Measurements from ENCODE around the gene ZNF441.

Gene ZNF441

GRCh38 chr19:11766597-11767591 lies at the start of gene ZNF441:
ZNF441 (plus strand) TSS chr19:11767000; CDS start chr19:11767194, 194 bp downstream.
- H3K9me3 ChIP-seq (ENCODE audit: low read length) = no peaks in the 10 kb centered on the region

GRCh38 chr19:11721681-11722080 lies 45.1 kb upstream of the ZNF441 start:
- Histone ChIP-seq H3K27me3 (ENCODE audit: control insufficient read depth in 1 of 2, insufficient read depth in 2 of 2, low read length in 2 of 2) (no peaks in the 10 kb centered on the region), H3K4me3 (ENCODE audit: low read depth in 1 of 2, low read length in 2 of 2) (no peak overlapping the region), H3K9me3 (ENCODE audit: low read length) (peaks cover 4% of the 10 kb centered on the region), H3K9ac (ENCODE audit: low read length) (no peak overlapping the region), H3K4me1 (ENCODE audit: insufficient read depth, low read length) (no peaks in the 10 kb centered on the region), H3K27ac (ENCODE audit: low read depth, low read length) (no peak overlapping the region), H3K36me3 (ENCODE audit: insufficient read depth, low read length) (peaks cover 22% of the 10 kb centered on the region)

More at GRCh38 chr19:11766597-11767591, at the start of gene ZNF441:
- Histone ChIP-seq H3K4me1 (ENCODE audit: insufficient read depth, low read length) (peaks cover 11% of the 10 kb centered on the region), H3K9ac (ENCODE audit: low read length) (peak within 1 kb of the TSS; percentile 69), H3K27me3 (ENCODE audit: control insufficient read depth in 1 of 2, insufficient read depth in 2 of 2, low read length in 2 of 2) (no peaks in the 10 kb centered on the region), H3K4me3 (ENCODE audit: low read depth in 1 of 2, low read length in 2 of 2) (peak within 1 kb of the TSS; percentile 68 to 98), H3K27ac (ENCODE audit: low read depth, low read length) (peak within 1 kb of the TSS; percentile 90), H3K36me3 (ENCODE audit: insufficient read depth, low read length) (no peaks in the 10 kb centered on the region)

- H3K9ac ChIP-seq (ENCODE audit: low read length) = no peak overlapping the region
- H3K36me3 ChIP-seq (ENCODE audit: insufficient read depth, low read length) = peaks cover 22% of the 10 kb centered on the region
- no peak overlapping the region for H3K27ac ChIP-seq (ENCODE audit: low read depth, low read length)
- no peaks in the 10 kb centered on the region for H3K4me1 ChIP-seq (ENCODE audit: insufficient read depth, low read length)
- H3K9me3 ChIP-seq (ENCODE audit: low read length) = peaks cover 4% of the 10 kb centered on the region
- no peak overlapping the region for H3K4me3 ChIP-seq (ENCODE audit: low read depth in 1 of 2, low read length in 2 of 2)
- H3K27me3 ChIP-seq (ENCODE audit: control insufficient read depth in 1 of 2, insufficient read depth in 2 of 2, low read length in 2 of 2) = no peaks in the 10 kb centered on the region
Observed at GRCh38 chr19:11722414-11722813, 44.4 kb upstream of the ZNF441 start.

- Histone ChIP-seq H3K36me3 (ENCODE audit: insufficient read depth, low read length) (no peaks in the 10 kb centered on the region), H3K27me3 (ENCODE audit: control insufficient read depth in 1 of 2, insufficient read depth in 2 of 2, low read length in 2 of 2) (no peaks in the 10 kb centered on the region), H3K9me3 (ENCODE audit: low read length) (no peaks in the 10 kb centered on the region), H3K4me3 (ENCODE audit: low read depth in 1 of 2, low read length in 2 of 2) (no peak overlapping the region), H3K4me1 (ENCODE audit: insufficient read depth, low read length) (no peaks in the 10 kb centered on the region), H3K9ac (ENCODE audit: low read length) (no peak overlapping the region), H3K27ac (ENCODE audit: low read depth, low read length) (no peak overlapping the region)
Observed at GRCh38 chr19:11729586-11729985, 37.2 kb upstream of the ZNF441 start.

GRCh38 chr19:11735375-11735774 lies 31.4 kb upstream of the ZNF441 start:
- H3K9me3 ChIP-seq (ENCODE audit: low read length) = no peaks in the 10 kb centered on the region
- no peaks in the 10 kb centered on the region for H3K36me3 ChIP-seq (ENCODE audit: insufficient read depth, low read length)
- H3K9ac ChIP-seq (ENCODE audit: low read length) = no peak overlapping the region
- no peaks in the 10 kb centered on the region for H3K27me3 ChIP-seq (ENCODE audit: control insufficient read depth in 1 of 2, insufficient read depth in 2 of 2, low read length in 2 of 2)
- H3K27ac ChIP-seq (ENCODE audit: low read depth, low read length) = no peak overlapping the region
- no peak overlapping the region for H3K4me3 ChIP-seq (ENCODE audit: low read depth in 1 of 2, low read length in 2 of 2)
- H3K4me1 ChIP-seq (ENCODE audit: insufficient read depth, low read length) = peaks cover 7% of the 10 kb centered on the region

GRCh38 chr19:11736696-11737095 lies 30.1 kb upstream of the ZNF441 start:
- H3K36me3 ChIP-seq (ENCODE audit: insufficient read depth, low read length) = no peaks in the 10 kb centered on the region
- no peaks in the 10 kb centered on the region for H3K9me3 ChIP-seq (ENCODE audit: low read length)
- H3K4me3 ChIP-seq (ENCODE audit: low read depth in 1 of 2, low read length in 2 of 2) = no peak overlapping the region
- peaks cover 7% of the 10 kb centered on the region for H3K4me1 ChIP-seq (ENCODE audit: insufficient read depth, low read length)
- no peak overlapping the region for H3K27ac ChIP-seq (ENCODE audit: low read depth, low read length)
- H3K9ac ChIP-seq (ENCODE audit: low read length) = no peak overlapping the region
- H3K27me3 ChIP-seq (ENCODE audit: control insufficient read depth in 1 of 2, insufficient read depth in 2 of 2, low read length in 2 of 2) = no peaks in the 10 kb centered on the region

GRCh38 chr19:11737964-11738745 lies 28.6 kb upstream of the ZNF441 start:
- Histone ChIP-seq H3K36me3 (ENCODE audit: insufficient read depth, low read length) (no peaks in the 10 kb centered on the region), H3K9ac (ENCODE audit: low read length) (peak overlapping the region; percentile 6), H3K4me1 (ENCODE audit: insufficient read depth, low read length) (peaks cover 7% of the 10 kb centered on the region), H3K27me3 (ENCODE audit: control insufficient read depth in 1 of 2, insufficient read depth in 2 of 2, low read length in 2 of 2) (no peaks in the 10 kb centered on the region), H3K27ac (ENCODE audit: low read depth, low read length) (peak overlapping the region; percentile 74), H3K4me3 (ENCODE audit: low read depth in 1 of 2, low read length in 2 of 2) (peak overlapping the region; percentile 80 to 84), H3K9me3 (ENCODE audit: low read length) (no peaks in the 10 kb centered on the region)

- Histone ChIP-seq H3K9ac (ENCODE audit: low read length) (peak within 1 kb of the TSS; percentile 51), H3K27ac (ENCODE audit: low read depth, low read length) (peak within 1 kb of the TSS; percentile 74), H3K4me3 (ENCODE audit: low read depth in 1 of 2, low read length in 2 of 2) (peak within 1 kb of the TSS; percentile 80 to 84), H3K4me1 (ENCODE audit: insufficient read depth, low read length) (peaks cover 7% of the 10 kb centered on the region), H3K36me3 (ENCODE audit: insufficient read depth, low read length) (no peaks in the 10 kb centered on the region), H3K27me3 (ENCODE audit: control insufficient read depth in 1 of 2, insufficient read depth in 2 of 2, low read length in 2 of 2) (no peaks in the 10 kb centered on the region), H3K9me3 (ENCODE audit: low read length) (no peaks in the 10 kb centered on the region)
Observed at GRCh38 chr19:11738746-11739620, 27.8 kb upstream of the ZNF441 start, which contains the start of gene ZNF823. ZNF823 (minus strand) TSS chr19:11738946; CDS start chr19:11738819, 127 bp downstream.

- no peak overlapping the region for H3K4me3 ChIP-seq (ENCODE audit: low read depth in 1 of 2, low read length in 2 of 2)
- H3K36me3 ChIP-seq (ENCODE audit: insufficient read depth, low read length) = no peaks in the 10 kb centered on the region
- no peaks in the 10 kb centered on the region for H3K9me3 ChIP-seq (ENCODE audit: low read length)
- no peaks in the 10 kb centered on the region for H3K4me1 ChIP-seq (ENCODE audit: insufficient read depth, low read length)
- no peaks in the 10 kb centered on the region for H3K27me3 ChIP-seq (ENCODE audit: control insufficient read depth in 1 of 2, insufficient read depth in 2 of 2, low read length in 2 of 2)
- H3K9ac ChIP-seq (ENCODE audit: low read length) = no peak overlapping the region
- H3K27ac ChIP-seq (ENCODE audit: low read depth, low read length) = no peak overlapping the region
Observed at GRCh38 chr19:11745869-11746268, 20.9 kb upstream of the ZNF441 start.

GRCh38 chr19:11747277-11747676 lies 19.5 kb upstream of the ZNF441 start:
- H3K9ac ChIP-seq (ENCODE audit: low read length) = no peak overlapping the region
- no peak overlapping the region for H3K4me3 ChIP-seq (ENCODE audit: low read depth in 1 of 2, low read length in 2 of 2)
- H3K27me3 ChIP-seq (ENCODE audit: control insufficient read depth in 1 of 2, insufficient read depth in 2 of 2, low read length in 2 of 2) = no peaks in the 10 kb centered on the region
- no peak overlapping the region for H3K27ac ChIP-seq (ENCODE audit: low read depth, low read length)
- no peaks in the 10 kb centered on the region for H3K4me1 ChIP-seq (ENCODE audit: insufficient read depth, low read length)
- no peaks in the 10 kb centered on the region for H3K36me3 ChIP-seq (ENCODE audit: insufficient read depth, low read length)
- no peaks in the 10 kb centered on the region for H3K9me3 ChIP-seq (ENCODE audit: low read length)
